Astrocyte (in vitro differentiated cells and primary cell): ENCODE results near the gene OS9. TPM values are rescaled to one million over a fixed set of nuclear protein-coding genes. Genes with fewer than 3 reads are reported as not detected.
A peak's percentile ranks its signal among the peaks of the same experiment; 100 is the strongest.

Experiments used
- DNase-seq: peaks from one replicate; pipeline ENCODE4 v3.0.0-alpha.2; 2010; ENCODE audit warnings: low read depth
- FAIRE-seq: peaks from 2 replicates; lab custom pipeline; 2011; peaks lifted over from hg19 to GRCh38; lab: Jason Lieb, UNC
- H2AFZ ChIP-seq: 2 replicates; pipeline ENCODE4 v1.6.0; 2012; ENCODE audit warnings: low read depth, low read length, inconsistent platforms
- H3K27ac ChIP-seq: 2 replicates; pipeline ENCODE4 v1.5.1; 2011; ENCODE audit warnings: low read depth, low read length, inconsistent platforms
- H3K27me3 ChIP-seq: 2 replicates; pipeline ENCODE4 v1.6.0; 2011; ENCODE audit warnings: low read length, inconsistent platforms; ENCODE audit not compliant: insufficient read depth
- H3K36me3 ChIP-seq: 2 replicates; pipeline ENCODE4 v1.5.1; 2011; ENCODE audit warnings: low read length, inconsistent platforms; ENCODE audit not compliant: insufficient read depth
- H3K4me1 ChIP-seq: 2 replicates; pipeline ENCODE4 v1.5.1; 2011; ENCODE audit warnings: low read length, inconsistent platforms; ENCODE audit not compliant: insufficient read depth
- H3K4me2 ChIP-seq: 2 replicates; pipeline ENCODE4 v1.6.0; 2012; ENCODE audit warnings: low read length, inconsistent platforms
- H3K4me3 ChIP-seq: 2 replicates; pipeline ENCODE4 v1.5.1; 2011; ENCODE audit warnings: low read depth, mild to moderate bottlenecking, low read length, inconsistent platforms; ENCODE audit not compliant: insufficient read depth
- H3K79me2 ChIP-seq: 2 replicates; pipeline ENCODE4 v1.6.0; 2012; ENCODE audit warnings: mild to moderate bottlenecking, low read length, inconsistent platforms; ENCODE audit not compliant: insufficient read depth
- H3K9ac ChIP-seq: 2 replicates; pipeline ENCODE4 v1.6.0; 2012; ENCODE audit warnings: mild to moderate bottlenecking, low read length, inconsistent platforms
- H3K9me3 ChIP-seq: 2 replicates; pipeline ENCODE4 v1.5.1; 2012; ENCODE audit warnings: low read depth, mild to moderate bottlenecking, low read length, inconsistent platforms; ENCODE audit not compliant: insufficient read depth
- H4K20me1 ChIP-seq: 2 replicates; pipeline ENCODE4 v1.6.0; 2012; ENCODE audit warnings: low read length, inconsistent platforms; ENCODE audit not compliant: insufficient read depth
- H3K27ac Mint-ChIP-seq: one replicate; pipeline ENCODE4 v1.8.0; 2021; ENCODE audit warnings: mild to moderate bottlenecking, mixed read lengths; ENCODE audit not compliant: unreplicated experiment
- H3K27me3 Mint-ChIP-seq: one replicate; pipeline ENCODE4 v1.8.0; 2021; ENCODE audit warnings: low read depth, mixed read lengths; ENCODE audit not compliant: unreplicated experiment
- H3K36me3 Mint-ChIP-seq: one replicate; pipeline ENCODE4 v1.8.0; 2021; ENCODE audit warnings: low read depth, mixed read lengths; ENCODE audit not compliant: unreplicated experiment
- H3K4me1 Mint-ChIP-seq: one replicate; pipeline ENCODE4 v1.8.0; 2021; ENCODE audit warnings: low read depth, mixed read lengths; ENCODE audit not compliant: unreplicated experiment
- H3K4me3 Mint-ChIP-seq: one replicate; pipeline ENCODE4 v1.8.0; 2021; ENCODE audit warnings: mild to moderate bottlenecking, moderate library complexity, mixed read lengths; ENCODE audit not compliant: unreplicated experiment
- H3K9me3 Mint-ChIP-seq: one replicate; pipeline ENCODE4 v1.8.0; 2021; ENCODE audit warnings: mild to moderate bottlenecking, mixed read lengths; ENCODE audit not compliant: unreplicated experiment
- EZH2 ChIP-seq: IDR thresholded peaks from 2 replicates; pipeline ENCODE4 v1.6.1; 2012; ENCODE audit warnings: mild to moderate bottlenecking, low read length, inconsistent platforms; ENCODE audit not compliant: insufficient read depth
- total RNA-seq: library from RNA; stranded (reverse); gene quantifications from 2 replicates; pipeline ENCODE4 v1.2.1, GENCODE V29; 2021
- TF ChIP-seq, protein P1 (sequence below): IDR thresholded peaks from 2 replicates; pipeline ENCODE4 v1.5.1; 2011; ENCODE audit warnings: low read depth, mild to moderate bottlenecking, inconsistent platforms, low read length, moderate library complexity; ENCODE audit not compliant: insufficient read depth

Gene OS9
- total RNA-seq, 1 donor from 2014 or later = 194 TPM

DNA sequence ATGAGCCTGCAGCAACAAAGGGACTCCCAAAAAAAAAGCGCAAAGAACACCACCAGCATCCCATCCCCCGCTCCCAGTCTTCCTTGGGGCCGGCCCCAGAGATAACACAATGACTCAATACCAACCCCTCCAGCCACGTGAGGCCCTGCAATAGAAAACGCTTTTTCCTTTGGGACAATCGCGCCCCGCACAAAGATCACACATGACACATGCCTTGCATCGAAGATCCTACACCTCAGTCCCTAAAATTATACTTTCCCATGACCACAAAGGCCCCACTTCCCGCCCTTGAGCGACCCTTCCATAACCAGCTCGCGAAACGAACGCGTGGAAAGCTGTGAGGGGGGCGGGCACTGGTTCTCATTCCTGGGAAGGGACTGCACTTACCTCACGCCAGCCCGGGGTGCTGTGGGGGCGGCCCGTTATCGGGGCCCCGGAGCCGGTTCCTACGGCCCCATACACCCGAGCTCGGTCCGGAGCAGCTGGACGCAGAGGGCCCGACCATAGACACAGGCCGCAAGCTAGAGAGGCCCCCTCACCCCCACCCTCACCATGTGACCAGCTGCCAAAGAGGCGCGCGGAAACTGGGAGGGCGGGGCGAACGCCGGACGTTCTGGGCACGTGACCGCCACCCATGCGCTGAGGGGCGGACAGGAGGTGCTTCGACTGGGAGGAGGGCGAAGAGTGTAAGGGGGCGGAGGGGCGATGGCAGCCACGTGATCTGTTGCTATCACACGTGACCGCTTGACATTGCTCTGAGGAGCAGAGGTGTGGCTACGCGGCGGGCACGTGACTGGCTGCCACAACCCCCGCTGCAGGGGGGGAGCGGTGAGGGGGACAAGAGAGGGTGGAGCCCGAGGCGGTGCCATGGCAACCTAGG is 58.1 kb downstream of the OS9 start, which contains the start of gene CDK4:
Gene CDK4 (minus strand): TSS at position 523 of the 880 bp plus-strand sequence. CDS start 593 bp downstream, outside the sequence.
- Histone ChIP-seq H3K27me3 (peaks cover 11% of the 10 kb centered on the region), H3K4me2 (peak within 1 kb of the TSS; percentile 95), H2AFZ (peak within 1 kb of the TSS; percentile 78), H3K36me3 (peaks cover 22% of the 10 kb centered on the region), H3K27ac (peak within 1 kb of the TSS; percentile 95), H3K9me3 (no peaks in the 10 kb centered on the region), H3K79me2 (peaks cover 34% of the 10 kb centered on the region), H3K4me1 (peaks cover 21% of the 10 kb centered on the region), H3K4me3 (peak within 1 kb of the TSS; percentile 76), H4K20me1 (peaks cover 16% of the 10 kb centered on the region), H3K9ac (peak within 1 kb of the TSS; percentile 97)
- FAIRE-seq (peak; percentile 73), DNase-seq (peak; percentile 99)
- Mint-ChIP-seq H3K36me3 (peaks cover 26% of the 10 kb centered on the region), H3K4me3 (peak within 1 kb of the TSS; percentile 91), H3K9me3 (no peaks in the 10 kb centered on the region), H3K27ac (peak within 1 kb of the TSS; percentile 94), H3K27me3 (no peaks in the 10 kb centered on the region), H3K4me1 (peaks cover 27% of the 10 kb centered on the region)
- TF ChIP-seq, protein P1, sequence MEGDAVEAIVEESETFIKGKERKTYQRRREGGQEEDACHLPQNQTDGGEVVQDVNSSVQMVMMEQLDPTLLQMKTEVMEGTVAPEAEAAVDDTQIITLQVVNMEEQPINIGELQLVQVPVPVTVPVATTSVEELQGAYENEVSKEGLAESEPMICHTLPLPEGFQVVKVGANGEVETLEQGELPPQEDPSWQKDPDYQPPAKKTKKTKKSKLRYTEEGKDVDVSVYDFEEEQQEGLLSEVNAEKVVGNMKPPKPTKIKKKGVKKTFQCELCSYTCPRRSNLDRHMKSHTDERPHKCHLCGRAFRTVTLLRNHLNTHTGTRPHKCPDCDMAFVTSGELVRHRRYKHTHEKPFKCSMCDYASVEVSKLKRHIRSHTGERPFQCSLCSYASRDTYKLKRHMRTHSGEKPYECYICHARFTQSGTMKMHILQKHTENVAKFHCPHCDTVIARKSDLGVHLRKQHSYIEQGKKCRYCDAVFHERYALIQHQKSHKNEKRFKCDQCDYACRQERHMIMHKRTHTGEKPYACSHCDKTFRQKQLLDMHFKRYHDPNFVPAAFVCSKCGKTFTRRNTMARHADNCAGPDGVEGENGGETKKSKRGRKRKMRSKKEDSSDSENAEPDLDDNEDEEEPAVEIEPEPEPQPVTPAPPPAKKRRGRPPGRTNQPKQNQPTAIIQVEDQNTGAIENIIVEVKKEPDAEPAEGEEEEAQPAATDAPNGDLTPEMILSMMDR = no peak
- TF ChIP-seq EZH2 = no peak

DNA sequence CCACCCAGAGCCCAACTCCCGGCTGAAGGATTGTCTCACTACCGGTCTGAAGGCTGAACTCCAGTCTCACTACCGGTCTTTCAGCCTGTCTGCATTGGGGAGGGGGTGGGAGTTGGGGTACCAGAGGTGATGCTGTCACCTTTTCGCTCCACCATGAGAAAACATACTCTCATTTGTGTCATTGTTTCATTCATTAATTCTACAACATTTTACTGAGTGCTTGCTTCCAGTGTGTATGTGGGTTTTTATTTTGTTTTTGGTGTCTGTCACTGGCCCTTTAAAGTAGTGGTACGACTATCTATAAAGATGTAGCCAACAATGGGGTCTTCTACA is 58.7 kb downstream of the OS9 start:
- peaks cover 34% of the 10 kb centered on the region for H3K79me2 ChIP-seq

More for the DNA sequence above, 58.7 kb downstream of the OS9 start:
- Histone ChIP-seq H2AFZ (peak overlapping the region; percentile 11), H3K9me3 (no peaks in the 10 kb centered on the region), H3K4me2 (peak overlapping the region; percentile 95), H3K4me1 (peaks cover 21% of the 10 kb centered on the region), H3K27me3 (peaks cover 11% of the 10 kb centered on the region), H4K20me1 (peaks cover 16% of the 10 kb centered on the region), H3K4me3 (peak overlapping the region; percentile 41), H3K9ac (peak overlapping the region; percentile 42), H3K36me3 (peaks cover 17% of the 10 kb centered on the region), H3K27ac (no peak overlapping the region)
- Mint-ChIP-seq H3K4me1 (peaks cover 27% of the 10 kb centered on the region), H3K36me3 (peaks cover 23% of the 10 kb centered on the region), H3K9me3 (no peaks in the 10 kb centered on the region), H3K4me3 (peak overlapping the region; percentile 91), H3K27ac (peak overlapping the region; percentile 94), H3K27me3 (no peaks in the 10 kb centered on the region)
- DNase-seq (no peak), FAIRE-seq (no peak)
- TF ChIP-seq, protein P1 = no peak
- TF ChIP-seq EZH2 = no peak
